Activated CD4-positive, alpha-beta T cell treated with anti-CD3 and anti-CD28 coated beads, Interleukin-2, amount 10 ng/mL, durations not matched to agents 7 days and 5 days (primary cell): ENCODE data around the gene SLITRK6. TPM values are rescaled to one million over a fixed set of nuclear protein-coding genes. Genes with fewer than 3 reads are reported as not detected.

Experiments used
- CTCF ChIA-PET: fragments of 350-600 bp; sonication (Branson Sonifier 250); formaldehyde crosslinking; loops from one replicate; lab custom pipeline; 2021; ENCODE audit warnings: antibody characterized with exemption; lab: Charles Lee
- POLR2A ChIA-PET: fragments of 350-600 bp; sonication (Branson Sonifier 250); formaldehyde crosslinking; loops from one replicate; lab custom pipeline; 2021; ENCODE audit warnings: antibody characterized with exemption; lab: Charles Lee
- DNase-seq: peaks from one replicate; pipeline ENCODE4 v3.0.0-alpha.2; 2020
- H3K27ac Mint-ChIP-seq: one replicate; pipeline ENCODE4 v1.8.0; 2021; ENCODE audit warnings: mild to moderate bottlenecking, moderate library complexity, mixed read lengths
- H3K27me3 Mint-ChIP-seq: one replicate; pipeline ENCODE4 v1.8.0; 2021; ENCODE audit warnings: mixed read lengths
- H3K36me3 Mint-ChIP-seq: one replicate; pipeline ENCODE4 v1.8.0; 2021; ENCODE audit warnings: low read depth, mixed read lengths
- H3K4me1 Mint-ChIP-seq: one replicate; pipeline ENCODE4 v1.8.0; 2021; ENCODE audit warnings: mixed read lengths
- H3K4me3 Mint-ChIP-seq: one replicate; pipeline ENCODE4 v1.8.0; 2021; ENCODE audit warnings: mild to moderate bottlenecking, moderate library complexity, mixed read lengths
- H3K9me3 Mint-ChIP-seq: one replicate; pipeline ENCODE4 v1.8.0; 2021; ENCODE audit warnings: mixed read lengths
- total RNA-seq, 2 experiments: library from RNA; stranded (reverse); gene quantifications; one replicate each; pipeline ENCODE4 v1.2.3, GENCODE V29; 2021

The SLITRK6 gene, protein sequence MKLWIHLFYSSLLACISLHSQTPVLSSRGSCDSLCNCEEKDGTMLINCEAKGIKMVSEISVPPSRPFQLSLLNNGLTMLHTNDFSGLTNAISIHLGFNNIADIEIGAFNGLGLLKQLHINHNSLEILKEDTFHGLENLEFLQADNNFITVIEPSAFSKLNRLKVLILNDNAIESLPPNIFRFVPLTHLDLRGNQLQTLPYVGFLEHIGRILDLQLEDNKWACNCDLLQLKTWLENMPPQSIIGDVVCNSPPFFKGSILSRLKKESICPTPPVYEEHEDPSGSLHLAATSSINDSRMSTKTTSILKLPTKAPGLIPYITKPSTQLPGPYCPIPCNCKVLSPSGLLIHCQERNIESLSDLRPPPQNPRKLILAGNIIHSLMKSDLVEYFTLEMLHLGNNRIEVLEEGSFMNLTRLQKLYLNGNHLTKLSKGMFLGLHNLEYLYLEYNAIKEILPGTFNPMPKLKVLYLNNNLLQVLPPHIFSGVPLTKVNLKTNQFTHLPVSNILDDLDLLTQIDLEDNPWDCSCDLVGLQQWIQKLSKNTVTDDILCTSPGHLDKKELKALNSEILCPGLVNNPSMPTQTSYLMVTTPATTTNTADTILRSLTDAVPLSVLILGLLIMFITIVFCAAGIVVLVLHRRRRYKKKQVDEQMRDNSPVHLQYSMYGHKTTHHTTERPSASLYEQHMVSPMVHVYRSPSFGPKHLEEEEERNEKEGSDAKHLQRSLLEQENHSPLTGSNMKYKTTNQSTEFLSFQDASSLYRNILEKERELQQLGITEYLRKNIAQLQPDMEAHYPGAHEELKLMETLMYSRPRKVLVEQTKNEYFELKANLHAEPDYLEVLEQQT
- not detected for total RNA-seq

- POLR2A ChIA-PET: no interaction called here
- Mint-ChIP-seq H3K27ac (no peak within 1 kb of the TSS), H3K4me1 (no peaks in the 10 kb centered on the region), H3K4me3 (no peak within 1 kb of the TSS), H3K36me3 (no peaks in the 10 kb centered on the region), H3K27me3 (no peaks in the 10 kb centered on the region), H3K9me3 (no peaks in the 10 kb centered on the region)
- CTCF ChIA-PET: no interaction called here
- no peak for DNase-seq
Measured at GRCh38 chr13:85799097-85799582, at the start of gene SLITRK6. Gene SLITRK6 (minus strand): TSS chr13:85799419. CDS start chr13:85796508, 2,911 bp downstream.

DNA sequence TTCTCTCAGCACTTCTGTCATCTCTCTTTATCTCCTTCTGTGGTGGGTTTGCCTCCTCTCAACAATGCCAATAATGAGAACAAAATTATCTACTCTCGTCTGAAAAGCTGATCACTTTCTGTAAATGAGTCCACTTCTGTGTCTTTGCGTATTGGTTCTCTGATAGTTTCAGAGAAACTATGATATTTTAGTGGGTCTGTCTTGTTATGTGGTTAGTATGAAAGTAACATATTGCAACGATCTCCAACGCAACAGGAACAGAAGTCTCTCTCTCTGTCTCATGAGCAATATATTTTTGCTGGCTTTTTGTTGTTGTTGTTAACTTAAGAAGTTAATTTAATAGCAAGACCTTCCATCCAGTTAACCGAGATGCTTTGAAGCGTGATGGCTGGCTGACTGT lies 47.8 kb upstream of the SLITRK6 start:
- Mint-ChIP-seq H3K27ac (no peak overlapping the region), H3K36me3 (no peaks in the 10 kb centered on the region), H3K27me3 (no peaks in the 10 kb centered on the region), H3K4me1 (no peaks in the 10 kb centered on the region), H3K9me3 (peaks cover 2% of the 10 kb centered on the region), H3K4me3 (no peak overlapping the region)
- POLR2A ChIA-PET: no interaction called here
- CTCF ChIA-PET: no interaction called here
- no peak for DNase-seq

GRCh38 chr13:85841427-85841826 lies 42.2 kb upstream of the SLITRK6 start:
- DNase-seq: no peak
- CTCF ChIA-PET: no interaction called here
- H3K4me1 Mint-ChIP-seq: no peaks in the 10 kb centered on the region
- H3K27me3 Mint-ChIP-seq: no peaks in the 10 kb centered on the region
- H3K27ac Mint-ChIP-seq: no peak overlapping the region
- H3K4me3 Mint-ChIP-seq: no peak overlapping the region
- POLR2A ChIA-PET: no interaction called here
- H3K36me3 Mint-ChIP-seq: no peaks in the 10 kb centered on the region
- H3K9me3 Mint-ChIP-seq: no peaks in the 10 kb centered on the region

GRCh38 chr13:85833921-85834320 lies 34.7 kb upstream of the SLITRK6 start:
- ChIA-PET POLR2A (no interaction called here), CTCF (interaction anchor here (0.9 kb wide), 1 partner anchor 14 kb away, joined by 4 read pairs; no protein-coding TSS in a partner anchor)
- no peak overlapping the region for H3K4me3 Mint-ChIP-seq
- no peaks in the 10 kb centered on the region for H3K4me1 Mint-ChIP-seq
- H3K36me3 Mint-ChIP-seq: no peaks in the 10 kb centered on the region
- DNase-seq: no peak
- no peak overlapping the region for H3K27ac Mint-ChIP-seq
- no peaks in the 10 kb centered on the region for H3K9me3 Mint-ChIP-seq
- no peaks in the 10 kb centered on the region for H3K27me3 Mint-ChIP-seq

DNA sequence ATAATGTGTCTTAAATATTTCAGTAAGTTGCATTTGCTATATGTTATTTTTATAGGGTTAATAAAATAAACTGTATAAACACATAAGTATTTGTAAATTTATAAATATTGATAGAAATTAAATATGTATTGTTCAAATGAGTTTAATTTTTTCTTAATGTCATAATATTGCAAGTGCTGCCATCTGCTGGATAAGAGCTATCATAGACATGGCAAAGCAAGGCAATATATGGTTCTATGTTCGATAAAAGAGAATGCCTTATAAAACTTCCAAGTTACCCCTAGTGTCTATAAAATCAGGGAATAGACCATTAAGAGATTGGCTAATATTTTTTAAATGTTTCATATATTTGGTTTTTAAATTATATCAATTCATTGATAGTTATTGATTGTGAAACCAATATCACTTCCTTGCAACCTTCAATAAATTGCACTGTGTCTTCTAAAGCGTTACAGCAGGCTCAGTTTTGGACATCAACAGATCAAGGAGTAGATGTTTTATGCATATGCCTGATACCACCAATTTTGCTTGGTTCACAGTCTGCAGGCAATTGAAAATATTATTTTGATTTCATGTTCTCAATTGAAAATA lies 29.0 kb upstream of the SLITRK6 start:
- H3K27me3 Mint-ChIP-seq: no peaks in the 10 kb centered on the region
- H3K4me3 Mint-ChIP-seq: no peak overlapping the region
- H3K4me1 Mint-ChIP-seq: no peaks in the 10 kb centered on the region
- no peaks in the 10 kb centered on the region for H3K9me3 Mint-ChIP-seq
- no peaks in the 10 kb centered on the region for H3K36me3 Mint-ChIP-seq
- no peak overlapping the region for H3K27ac Mint-ChIP-seq
- ChIA-PET POLR2A (no interaction called here), CTCF (no interaction called here)
- no peak for DNase-seq

DNA sequence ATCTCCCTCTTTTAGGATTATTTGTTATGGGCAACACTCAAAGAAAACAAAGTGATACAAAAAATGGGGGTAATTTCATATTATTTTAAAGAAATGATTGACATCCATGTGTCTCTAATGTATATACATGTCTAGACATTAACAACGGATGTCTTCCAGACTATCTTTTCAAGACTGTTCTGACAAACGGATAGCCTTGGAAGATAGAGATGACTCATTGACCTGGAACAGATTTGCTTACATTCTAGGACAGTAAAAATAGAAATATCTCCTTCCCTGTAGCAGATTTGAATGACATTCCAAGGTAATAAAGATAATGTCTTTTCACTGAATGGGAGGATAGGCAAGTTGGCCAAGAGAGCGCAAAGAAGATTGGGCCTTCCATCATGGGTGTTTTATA lies 26.2 kb upstream of the SLITRK6 start:
- H3K27me3 Mint-ChIP-seq: no peaks in the 10 kb centered on the region
- no peaks in the 10 kb centered on the region for H3K4me1 Mint-ChIP-seq

DNA sequence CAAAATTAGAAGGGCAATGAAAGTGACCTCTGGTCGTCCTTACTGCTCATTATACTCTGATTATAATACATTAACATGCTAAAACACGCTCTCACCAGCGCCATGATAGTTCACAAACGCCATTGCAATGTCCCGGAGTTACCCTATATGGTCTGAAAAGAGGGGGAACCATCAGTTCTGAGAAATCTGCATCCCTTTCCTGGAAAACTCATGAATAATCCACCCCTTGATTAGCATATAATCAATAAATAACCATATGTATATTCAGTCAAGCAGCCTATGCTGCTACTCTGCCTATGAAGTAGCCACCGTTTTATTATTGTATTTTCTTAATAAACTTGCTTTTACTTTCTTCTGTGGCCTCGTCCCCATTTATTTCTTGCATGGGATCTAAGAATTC lies 24.6 kb upstream of the SLITRK6 start:
- Mint-ChIP-seq H3K27me3 (no peaks in the 10 kb centered on the region), H3K27ac (no peak overlapping the region), H3K36me3 (no peaks in the 10 kb centered on the region), H3K4me3 (no peak overlapping the region), H3K9me3 (no peaks in the 10 kb centered on the region), H3K4me1 (no peaks in the 10 kb centered on the region)
- ChIA-PET POLR2A (no interaction called here), CTCF (no interaction called here)
- no peak for DNase-seq

More for the DNA sequence above, 26.2 kb upstream of the SLITRK6 start:
- H3K36me3 Mint-ChIP-seq: no peaks in the 10 kb centered on the region
- CTCF ChIA-PET: no interaction called here
- no peaks in the 10 kb centered on the region for H3K9me3 Mint-ChIP-seq
- POLR2A ChIA-PET: no interaction called here
- no peak overlapping the region for H3K27ac Mint-ChIP-seq
- no peak for DNase-seq
- H3K4me3 Mint-ChIP-seq: no peak overlapping the region

GRCh38 chr13:85819513-85819912 lies 20.3 kb upstream of the SLITRK6 start:
- CTCF ChIA-PET: interaction anchor here (1.8 kb wide), 1 partner anchor 14 kb away, joined by 4 read pairs; no protein-coding TSS in a partner anchor
- Mint-ChIP-seq H3K4me3 (no peak overlapping the region), H3K27ac (no peak overlapping the region), H3K4me1 (no peaks in the 10 kb centered on the region), H3K27me3 (no peaks in the 10 kb centered on the region), H3K36me3 (no peaks in the 10 kb centered on the region), H3K9me3 (no peaks in the 10 kb centered on the region)
- POLR2A ChIA-PET: no interaction called here
- no peak for DNase-seq

DNA sequence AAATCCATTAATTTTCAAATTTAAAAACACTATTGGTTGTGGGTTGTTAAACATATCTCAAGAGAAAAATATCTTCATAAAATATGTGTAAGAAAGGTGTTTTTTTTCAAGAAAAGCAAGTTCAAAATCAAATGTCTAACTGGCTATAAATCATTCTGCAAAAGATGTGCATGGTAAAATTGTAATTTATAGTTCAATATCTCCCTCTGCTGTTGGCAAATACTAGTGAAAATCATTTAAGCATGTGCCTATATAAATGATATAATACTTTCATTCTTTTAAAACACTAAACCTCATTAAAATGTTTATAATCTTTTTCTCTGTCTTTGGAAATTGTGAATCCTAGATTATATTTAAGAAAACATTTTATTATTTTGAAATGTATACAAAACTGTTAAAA lies 17.2 kb upstream of the SLITRK6 start:
- no peaks in the 10 kb centered on the region for H3K36me3 Mint-ChIP-seq
- ChIA-PET CTCF (no interaction called here), POLR2A (no interaction called here)
- no peaks in the 10 kb centered on the region for H3K27me3 Mint-ChIP-seq
- no peaks in the 10 kb centered on the region for H3K4me1 Mint-ChIP-seq
- DNase-seq: no peak
- H3K4me3 Mint-ChIP-seq: no peak overlapping the region
- H3K9me3 Mint-ChIP-seq: no peaks in the 10 kb centered on the region
- H3K27ac Mint-ChIP-seq: no peak overlapping the region

DNA sequence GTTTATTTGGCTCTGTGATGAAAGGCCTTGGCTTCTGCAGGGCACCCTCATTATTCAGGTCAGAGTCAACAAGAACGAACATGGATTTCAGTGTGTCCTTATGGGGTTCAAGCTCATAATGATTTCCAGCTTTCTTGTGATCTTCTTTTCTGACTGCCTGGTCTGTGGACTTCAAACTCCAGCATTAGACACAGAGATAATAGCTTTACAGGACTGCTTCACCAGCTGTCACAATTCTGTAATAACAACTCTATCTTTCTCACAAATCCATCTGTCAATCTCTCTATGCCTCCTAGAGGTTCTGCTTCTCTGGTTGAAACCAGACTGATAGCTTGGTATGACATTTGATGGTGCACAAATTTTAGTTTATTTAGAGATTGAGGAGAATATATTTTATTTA lies 13.1 kb upstream of the SLITRK6 start:
- no peak overlapping the region for H3K27ac Mint-ChIP-seq
- H3K27me3 Mint-ChIP-seq: no peaks in the 10 kb centered on the region
- no peaks in the 10 kb centered on the region for H3K36me3 Mint-ChIP-seq
- H3K4me1 Mint-ChIP-seq: no peaks in the 10 kb centered on the region
- DNase-seq: no peak
- no peak overlapping the region for H3K4me3 Mint-ChIP-seq
- CTCF ChIA-PET: no interaction called here
- no peaks in the 10 kb centered on the region for H3K9me3 Mint-ChIP-seq
- POLR2A ChIA-PET: no interaction called here

- Mint-ChIP-seq H3K27me3 (no peaks in the 10 kb centered on the region), H3K36me3 (no peaks in the 10 kb centered on the region), H3K4me1 (no peaks in the 10 kb centered on the region), H3K9me3 (no peaks in the 10 kb centered on the region), H3K27ac (no peak overlapping the region), H3K4me3 (no peak overlapping the region)
- DNase-seq: no peak
- ChIA-PET CTCF (no interaction called here), POLR2A (no interaction called here)
Measured at GRCh38 chr13:85808811-85809210, 9.6 kb upstream of the SLITRK6 start.

DNA sequence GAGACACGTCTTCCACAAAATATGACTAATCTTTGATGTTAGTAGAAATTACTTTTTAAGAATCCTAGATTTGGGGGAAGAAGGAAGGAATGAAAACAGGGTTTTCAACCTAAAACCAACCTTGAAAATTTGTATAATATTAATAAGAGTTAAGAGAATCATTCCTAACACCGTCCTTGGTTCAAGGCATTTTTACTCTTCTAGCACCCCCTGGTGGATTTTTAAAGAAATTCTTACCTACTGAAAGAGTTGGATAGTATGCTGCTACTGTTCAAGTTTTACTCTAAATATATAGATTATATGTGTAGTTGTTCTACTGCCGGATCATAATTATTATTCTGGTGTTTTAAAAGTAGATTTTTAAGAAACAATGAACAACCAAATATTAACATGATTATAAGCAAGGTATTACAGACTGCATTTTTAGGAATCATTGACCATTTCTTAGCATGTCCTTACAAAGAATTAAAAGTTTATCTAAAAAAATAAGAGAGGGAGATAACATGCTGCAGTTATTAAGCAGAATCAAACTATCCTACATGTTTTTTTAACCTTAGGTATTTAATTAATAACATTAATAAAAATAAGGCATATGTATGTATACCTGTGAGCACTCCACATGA lies 7.4 kb upstream of the SLITRK6 start:
- H3K9me3 Mint-ChIP-seq: no peaks in the 10 kb centered on the region
- ChIA-PET CTCF (no interaction called here), POLR2A (no interaction called here)
- no peaks in the 10 kb centered on the region for H3K27me3 Mint-ChIP-seq
- H3K27ac Mint-ChIP-seq: no peak overlapping the region
- no peak overlapping the region for H3K4me3 Mint-ChIP-seq
- no peaks in the 10 kb centered on the region for H3K4me1 Mint-ChIP-seq
- no peak for DNase-seq
- H3K36me3 Mint-ChIP-seq: no peaks in the 10 kb centered on the region
